GM21576 (cell line): ENCODE data around the gene FEN1.

ENCODE experiments used
- ATAC-seq: cut with Tn5 transposase; IDR thresholded peaks from one replicate; pipeline ENCODE4 v1.9.1; 2021; ENCODE audit warnings: mild to moderate bottlenecking, moderate library complexity; ENCODE audit not compliant: unreplicated experiment

The FEN1 gene

DNA sequence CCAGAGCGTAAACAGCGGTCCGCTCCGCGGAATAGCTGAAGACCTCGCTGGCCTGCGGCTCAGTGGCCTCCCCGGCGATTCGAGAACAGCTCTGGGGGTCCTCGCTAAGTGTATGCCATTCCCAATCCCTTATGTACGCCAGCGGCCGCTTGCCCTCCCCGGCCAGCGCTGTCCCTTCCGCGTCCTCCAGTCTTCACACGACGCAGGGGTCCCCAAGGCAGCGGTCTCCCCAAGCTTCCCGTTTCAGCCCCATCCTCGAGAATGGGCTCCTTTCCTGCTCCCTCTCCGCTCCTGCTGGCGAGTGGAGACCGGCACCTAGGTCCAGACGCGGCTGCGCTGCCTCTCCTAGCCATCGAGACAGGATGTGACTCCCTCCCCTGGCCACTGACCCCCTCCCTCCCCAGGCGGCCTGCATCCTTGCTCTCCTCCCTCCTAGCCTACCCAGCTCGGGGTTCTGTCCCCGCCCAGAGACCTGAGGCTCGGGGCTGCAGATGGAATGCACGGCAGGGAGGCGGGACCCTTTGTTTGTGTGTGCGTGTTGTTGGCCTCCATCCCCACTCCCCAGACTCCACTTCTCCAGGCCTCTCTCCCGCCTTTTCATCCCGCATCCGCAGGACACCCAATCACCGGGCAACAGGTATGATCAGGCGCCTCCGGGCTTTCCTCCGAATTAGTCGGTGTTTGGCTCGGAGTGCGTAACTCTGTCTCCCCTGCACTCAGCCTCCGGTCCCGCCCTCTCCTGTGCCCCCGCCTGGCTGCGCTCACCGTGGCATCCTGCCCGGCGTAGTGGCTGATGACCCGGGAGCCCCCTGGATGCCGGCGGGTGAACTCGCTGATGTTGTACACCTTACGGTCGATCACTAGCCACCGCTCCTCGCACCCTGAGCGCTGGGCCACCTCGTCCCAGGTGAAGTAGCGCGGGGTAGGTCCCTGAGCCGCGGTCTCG lies 23.4 kb downstream of the FEN1 start:
- ATAC-seq, result peak; percentile 27

DNA sequence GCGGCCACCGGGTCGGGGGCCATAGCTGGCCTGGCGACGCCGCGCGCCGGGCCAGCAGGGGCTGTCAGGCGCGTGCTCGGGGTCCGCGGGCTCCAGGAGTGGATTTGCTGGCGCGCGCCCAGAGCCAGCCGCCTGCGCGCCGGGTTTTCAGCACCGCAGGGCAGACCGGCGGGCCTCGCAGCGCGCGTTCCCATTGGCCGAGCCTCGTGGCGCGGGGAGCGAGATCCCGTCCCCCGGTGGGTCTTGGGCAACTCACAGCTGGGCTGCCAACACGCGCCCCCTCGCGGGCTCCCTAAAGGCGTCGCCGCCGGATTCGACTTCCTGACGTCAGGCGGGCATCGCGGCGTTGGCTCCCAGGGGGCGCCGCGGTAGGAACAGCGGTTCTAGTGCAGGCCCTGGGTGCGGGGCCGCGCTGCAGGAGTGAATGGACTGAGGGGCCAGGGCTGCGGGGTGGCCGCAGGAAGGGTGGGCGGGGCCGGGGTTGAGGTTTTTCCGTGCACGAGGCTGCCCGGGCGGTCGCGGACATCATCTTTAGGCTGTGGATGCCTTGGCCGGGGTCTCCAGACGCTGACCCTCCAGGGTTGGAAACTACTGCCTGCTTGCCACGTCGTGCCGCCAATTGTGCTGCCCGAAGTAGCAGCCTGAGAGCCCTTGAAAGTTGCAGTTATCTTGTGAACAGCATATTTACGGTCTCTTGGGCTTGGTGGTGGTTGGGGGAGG lies 24.2 kb downstream of the FEN1 start, which contains the start of gene FADS1:
Gene FADS1, minus strand, starts transcription at position 268 of the 720 bp plus-strand sequence. Its CDS starts 74 bp downstream, at position 194.
- peak; percentile 45 for ATAC-seq

DNA sequence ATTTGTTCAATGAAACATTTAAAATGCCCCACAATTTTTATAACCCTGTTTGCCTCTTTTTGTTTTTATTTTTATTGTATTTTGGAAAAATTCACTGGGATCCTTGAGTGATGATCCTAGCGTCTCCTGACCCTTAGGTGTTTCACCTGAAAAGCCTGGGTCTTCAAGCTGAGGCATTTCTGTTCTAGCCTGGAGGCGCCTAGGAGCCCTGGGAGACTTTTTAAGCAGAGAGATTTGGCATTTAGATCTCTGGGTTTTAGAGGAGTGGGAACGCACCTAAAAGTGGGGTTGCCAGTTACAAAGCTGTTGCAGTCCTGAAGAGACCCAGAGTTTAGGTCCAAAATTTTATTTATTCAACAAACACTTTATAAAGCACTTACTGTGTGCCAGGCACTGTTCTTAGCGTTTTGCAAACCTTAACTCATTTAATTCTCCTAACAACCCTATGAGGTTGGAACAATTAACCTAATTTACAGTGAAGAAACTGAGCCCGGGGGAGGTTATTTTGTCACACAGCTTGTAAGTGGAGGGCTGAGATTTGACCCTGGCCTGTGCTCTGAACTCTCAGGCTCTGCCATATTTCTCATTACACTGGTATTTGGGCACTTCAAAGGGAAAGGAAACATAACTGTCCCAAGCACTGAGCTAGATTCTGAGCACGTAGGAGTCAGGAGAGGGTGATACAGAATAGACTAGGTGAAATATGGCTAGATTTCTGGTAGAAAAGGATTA lies 24.9 kb downstream of the FEN1 start:
- no peak for ATAC-seq

DNA sequence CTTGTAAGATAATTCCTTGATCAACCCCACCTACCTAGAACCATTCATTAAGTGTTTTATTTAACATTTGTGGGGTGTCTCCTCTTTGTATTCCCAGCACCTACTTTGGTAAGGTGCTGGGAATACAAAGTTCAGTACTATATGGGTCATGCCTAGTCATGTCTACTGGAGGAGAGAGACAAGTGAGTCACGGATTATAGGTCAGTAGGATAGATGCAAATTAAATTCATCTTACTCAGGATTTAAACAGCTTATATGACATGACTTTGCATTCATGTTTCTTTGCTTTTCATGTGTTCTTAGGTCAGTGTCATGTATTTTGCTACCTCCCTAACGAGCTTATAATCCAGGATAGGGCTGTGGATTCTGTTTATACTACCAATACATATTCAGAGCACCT lies 27.5 kb downstream of the FEN1 start:
- no peak for ATAC-seq

DNA sequence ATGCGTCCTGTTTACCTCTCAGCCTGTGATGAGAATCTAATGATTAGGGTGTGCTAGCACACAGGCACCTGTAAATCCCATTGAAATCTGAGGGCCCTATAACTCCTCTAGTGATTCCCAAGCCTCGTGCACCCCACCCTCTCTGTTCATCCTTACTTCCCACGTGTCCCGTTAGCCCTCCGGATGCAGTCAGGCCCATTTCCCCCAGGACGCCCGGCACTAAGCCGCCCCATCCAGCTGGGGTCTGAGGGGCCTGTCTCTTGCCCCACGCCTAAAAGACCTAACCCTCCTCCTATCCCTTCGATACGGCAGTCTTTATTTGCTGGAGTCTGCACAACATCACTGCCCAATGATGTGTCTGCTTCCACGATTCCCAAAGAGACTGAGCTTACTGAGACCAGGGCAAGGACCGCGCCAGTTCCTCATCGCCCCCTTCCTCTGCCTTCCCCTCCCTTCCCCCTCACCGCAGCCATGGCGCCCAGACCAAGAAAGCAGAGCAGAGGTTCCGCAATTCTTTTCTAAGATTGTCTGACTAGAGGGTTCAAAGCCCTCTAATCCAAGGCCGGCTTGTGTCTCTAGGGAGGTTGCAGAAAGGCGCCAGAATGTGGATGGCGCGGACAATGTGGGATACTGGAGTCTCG lies 34.3 kb downstream of the FEN1 start:
- peak; percentile 4 for ATAC-seq

DNA sequence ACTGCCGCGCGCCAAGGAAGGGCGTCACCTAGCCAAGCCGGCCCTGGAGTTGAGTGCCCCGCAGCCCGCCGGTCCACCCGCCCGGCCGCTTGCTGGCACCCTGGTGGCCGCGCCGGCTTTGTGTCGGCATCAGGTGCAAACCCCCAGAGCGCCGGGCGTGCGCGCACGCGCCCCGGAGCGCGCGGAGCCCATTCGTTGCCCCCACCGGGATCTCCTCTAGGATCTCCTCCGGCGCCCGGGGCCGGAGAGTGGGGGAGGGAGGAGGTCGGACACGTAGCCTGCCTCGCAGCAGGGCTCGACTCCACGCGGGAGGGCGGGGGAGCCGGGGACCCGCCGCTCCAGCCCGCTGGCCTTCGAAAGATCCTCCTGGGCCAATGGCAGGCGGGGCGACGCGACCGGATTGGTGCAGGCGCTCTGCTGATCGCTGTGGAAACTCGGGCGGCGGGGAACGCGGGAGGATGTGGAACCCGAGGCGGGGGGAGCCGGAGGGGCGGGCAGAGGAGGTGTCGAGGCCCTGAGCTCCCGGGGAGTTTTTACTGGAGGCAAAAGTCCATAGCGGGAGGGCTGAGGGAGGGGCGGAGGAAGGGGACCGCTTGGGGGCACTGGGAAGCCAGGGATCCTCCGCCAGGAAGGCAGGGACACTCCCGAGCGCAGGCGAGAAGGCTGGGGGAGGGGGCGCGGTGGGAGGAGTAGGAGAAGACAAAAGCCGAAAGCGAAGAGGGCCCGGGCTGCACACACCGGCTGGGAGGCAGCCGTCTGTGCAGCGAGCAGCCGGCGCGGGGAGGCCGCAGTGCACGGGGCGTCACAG lies 35.1 kb downstream of the FEN1 start, which contains the start of gene FADS2:
Gene FADS2, plus strand, starts transcription at position 730 of the 808 bp plus-strand sequence. CDS start 91 bp downstream, outside the sequence.
- peak; percentile 75 for ATAC-seq

DNA sequence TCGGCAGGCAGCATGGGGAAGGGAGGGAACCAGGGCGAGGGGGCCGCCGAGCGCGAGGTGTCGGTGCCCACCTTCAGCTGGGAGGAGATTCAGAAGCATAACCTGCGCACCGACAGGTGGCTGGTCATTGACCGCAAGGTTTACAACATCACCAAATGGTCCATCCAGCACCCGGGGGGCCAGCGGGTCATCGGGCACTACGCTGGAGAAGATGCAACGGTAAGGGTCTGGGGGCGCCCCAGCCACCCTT lies 35.6 kb downstream of the FEN1 start:
- peak; percentile 0 for ATAC-seq

DNA sequence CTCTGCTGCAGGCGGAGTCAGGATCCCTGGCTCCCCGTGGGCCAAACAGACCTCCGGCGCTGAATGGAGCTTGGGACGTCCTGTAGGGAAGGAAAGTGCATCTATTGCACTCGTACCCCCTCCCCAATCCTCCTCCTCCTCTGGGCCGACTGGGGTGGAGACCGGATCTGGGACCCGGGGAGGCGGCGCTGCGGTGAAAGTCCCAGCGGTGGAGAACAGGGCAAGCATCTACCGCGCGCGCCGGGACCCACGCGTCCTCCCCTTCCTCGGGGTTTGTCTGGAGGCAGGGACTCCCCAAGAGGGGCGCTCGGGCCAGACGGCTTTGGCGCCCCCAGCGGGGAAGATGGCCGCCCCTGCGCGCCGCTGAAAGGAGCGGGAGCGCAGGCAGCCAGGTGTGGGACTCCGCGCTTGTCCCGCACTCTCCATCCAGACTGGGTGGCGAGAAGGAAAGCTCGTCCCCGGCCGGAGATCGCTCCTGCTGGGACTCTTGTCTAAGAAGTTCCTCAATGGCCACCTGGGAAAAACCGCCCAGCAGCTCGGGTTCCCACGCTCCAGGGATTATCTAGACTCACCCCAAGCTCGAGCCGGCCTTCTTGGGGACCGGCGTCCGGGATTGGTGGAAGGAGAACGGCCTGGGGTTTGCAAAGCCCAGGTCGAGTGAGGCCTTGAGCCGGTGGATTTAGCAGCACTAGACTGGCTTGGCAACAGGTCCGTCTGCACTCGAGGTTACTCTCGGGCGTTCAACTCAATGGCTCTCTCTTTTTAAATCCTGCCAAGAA lies 36.1 kb downstream of the FEN1 start:
- ATAC-seq, result no peak

DNA sequence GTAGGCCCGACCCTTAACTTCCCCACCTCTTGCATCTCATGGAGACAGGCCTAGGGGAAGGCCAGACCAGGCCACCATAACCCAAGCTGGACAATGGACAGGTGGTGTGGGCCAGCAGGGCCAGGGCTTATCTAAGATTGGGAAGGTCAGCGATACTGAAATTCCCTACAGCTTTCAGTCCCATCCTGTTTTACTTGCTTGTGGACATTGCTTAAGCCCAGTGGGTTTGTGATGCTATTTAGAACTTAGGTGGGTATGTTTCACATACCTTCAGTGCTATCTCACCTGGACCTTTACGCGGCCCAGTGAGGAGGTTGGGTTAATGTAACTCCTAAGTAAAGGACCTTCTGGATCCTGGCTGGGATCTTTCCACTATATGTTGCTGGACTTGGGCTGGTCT lies 37.1 kb downstream of the FEN1 start:
- ATAC-seq, result no peak

DNA sequence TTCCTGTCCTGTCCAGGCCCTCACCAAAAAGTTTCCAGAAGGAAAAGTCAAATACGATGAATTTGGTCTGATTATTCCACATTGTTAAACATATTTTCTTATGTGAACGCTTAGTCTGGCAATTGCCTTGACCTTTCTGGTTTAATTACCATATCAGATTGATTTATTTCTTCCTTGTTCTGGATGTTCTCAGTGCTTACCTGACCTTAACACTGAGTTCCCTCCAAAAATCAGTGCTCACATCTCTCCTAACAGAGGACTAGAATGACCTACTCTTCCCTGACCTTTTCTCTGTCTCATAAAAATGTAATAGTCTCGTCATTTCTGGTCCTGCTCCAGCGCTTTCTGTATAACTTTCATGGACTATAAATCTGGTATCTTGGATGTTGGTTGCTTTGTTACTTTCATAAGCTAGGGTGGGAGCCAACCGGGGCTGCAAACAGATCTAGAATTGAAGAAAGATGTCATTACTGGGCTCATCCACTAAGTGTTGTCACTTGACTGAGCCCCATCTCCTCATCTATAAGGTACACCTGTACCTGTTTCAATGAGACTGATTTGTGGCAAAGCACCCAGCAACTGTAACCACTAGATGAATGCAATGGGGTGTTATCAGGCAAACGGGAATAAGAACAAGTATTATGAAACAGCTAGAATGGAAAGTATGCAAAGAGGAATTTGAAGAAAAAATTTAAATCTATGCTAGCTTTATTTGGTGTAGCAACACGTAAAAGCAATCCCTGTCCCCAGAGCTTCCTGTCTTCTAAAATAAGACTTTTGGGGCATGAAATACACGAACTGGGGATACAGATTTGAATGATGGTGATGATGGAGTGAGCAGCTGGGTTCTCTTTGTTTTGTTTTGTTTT lies 37.8 kb downstream of the FEN1 start:
- ATAC-seq, result no peak

DNA sequence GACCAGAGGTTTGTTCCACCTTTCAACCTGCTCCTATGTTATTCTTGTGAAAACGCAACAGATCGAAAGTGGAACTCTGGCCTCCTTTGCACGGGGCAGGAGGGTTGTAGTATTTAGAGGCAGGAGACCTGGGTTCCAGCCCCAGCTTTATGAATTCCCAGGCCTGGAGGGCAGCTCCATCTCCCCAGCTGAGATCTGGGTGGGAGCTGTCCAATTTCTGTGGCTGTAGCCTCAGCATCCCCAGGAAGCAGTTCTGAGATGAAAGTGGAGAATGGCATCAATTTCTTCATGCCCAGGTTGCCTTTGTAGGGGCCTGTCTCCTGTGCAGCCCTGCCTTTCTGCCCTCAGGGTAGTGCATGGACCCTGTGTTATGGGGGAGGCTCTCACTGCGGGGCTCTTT lies 39.5 kb downstream of the FEN1 start:
- no peak for ATAC-seq

DNA sequence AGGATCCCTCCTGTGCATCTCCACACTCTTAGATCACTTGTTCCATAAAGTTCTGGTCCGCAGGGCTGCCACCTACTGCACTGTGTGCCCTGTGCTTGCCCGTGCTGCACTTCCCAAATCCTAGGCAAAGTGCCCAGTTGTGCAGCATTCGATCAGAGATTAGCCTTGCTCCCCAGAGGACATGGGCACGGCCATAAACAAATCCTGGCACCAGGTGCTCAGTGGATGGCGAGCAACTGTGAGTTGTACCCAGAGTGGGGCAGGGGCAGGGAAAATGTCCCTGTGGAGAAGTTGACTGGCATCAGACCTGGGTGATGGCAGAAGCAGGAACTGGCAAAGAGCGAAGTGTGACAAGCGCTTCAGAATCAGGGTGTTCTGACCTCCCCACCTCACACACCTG lies 40.0 kb downstream of the FEN1 start:
- no peak for ATAC-seq

DNA sequence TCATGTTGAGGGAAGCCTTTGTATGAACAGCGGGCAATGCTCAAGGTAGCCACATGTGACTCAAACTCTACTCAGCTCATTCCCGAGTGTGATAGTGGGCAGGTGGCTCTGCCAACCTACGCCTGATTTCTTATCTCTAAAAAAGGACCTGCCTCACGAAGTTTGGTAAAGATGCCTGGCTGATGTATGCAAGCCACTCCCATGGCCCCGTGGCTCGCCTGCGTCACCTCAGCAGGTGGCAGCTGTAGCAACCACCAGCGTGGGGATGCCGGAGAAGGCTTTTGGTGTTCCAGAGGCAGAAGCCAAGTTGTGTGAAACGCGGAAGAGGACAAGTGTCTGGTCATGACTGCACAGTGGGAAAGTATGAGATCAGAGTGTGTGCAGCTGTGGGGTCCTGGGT lies 40.8 kb downstream of the FEN1 start:
- ATAC-seq, result no peak

DNA sequence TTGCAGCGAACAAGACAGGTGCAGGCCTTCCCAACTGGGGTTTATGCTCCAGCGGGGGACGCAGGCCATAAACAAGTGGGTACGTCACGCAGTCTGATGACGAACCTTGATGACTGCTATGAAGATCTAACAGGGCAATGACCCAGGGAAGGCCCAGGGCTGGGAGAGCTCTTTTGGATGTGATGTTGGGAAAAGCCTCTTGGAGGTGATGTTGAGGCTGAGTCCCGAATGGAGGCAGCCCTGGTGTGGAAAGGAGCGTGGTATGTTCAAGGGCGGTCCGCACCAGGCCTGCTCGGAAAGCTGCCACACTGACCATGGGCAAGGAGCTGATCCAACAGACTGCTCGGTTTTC lies 41.2 kb downstream of the FEN1 start:
- no peak for ATAC-seq

DNA sequence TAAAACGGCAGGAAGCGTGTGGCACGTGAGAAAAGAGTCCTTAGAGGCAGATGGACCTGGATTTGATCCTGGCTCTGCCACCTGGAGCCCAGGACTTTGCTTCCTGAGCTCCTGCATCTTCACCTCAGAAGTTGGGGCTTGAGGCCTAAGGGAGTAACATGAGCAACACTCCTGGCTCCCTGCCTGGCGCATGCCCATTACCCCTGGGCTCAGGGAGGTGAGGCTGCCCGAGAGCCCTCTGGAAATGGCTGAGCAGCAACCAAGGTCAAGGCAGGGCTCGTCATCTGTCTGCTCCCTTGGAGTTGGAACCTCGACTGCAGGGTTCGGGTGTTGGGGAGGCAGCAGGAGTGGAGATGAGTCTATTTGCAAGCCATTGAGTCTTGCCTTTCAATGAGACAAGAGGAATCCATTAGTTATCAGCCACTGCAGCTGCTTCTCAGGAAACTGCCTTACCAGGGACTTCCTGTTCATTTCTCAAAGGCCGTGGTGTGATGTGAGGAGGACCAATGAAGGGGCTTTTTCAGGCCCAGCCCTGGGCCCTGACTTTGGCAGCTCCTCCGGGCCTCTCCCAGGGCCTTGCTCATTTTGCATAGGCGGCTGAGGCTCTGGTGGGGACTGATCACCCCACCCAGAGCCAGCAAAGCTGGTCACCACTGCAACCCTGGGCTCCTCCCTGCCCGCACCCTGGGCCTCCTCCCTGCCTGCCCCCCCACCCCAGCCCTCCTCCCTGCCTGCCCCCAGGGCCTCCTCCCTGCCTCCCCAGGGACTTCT lies 41.8 kb downstream of the FEN1 start:
- peak; percentile 85 for ATAC-seq

DNA sequence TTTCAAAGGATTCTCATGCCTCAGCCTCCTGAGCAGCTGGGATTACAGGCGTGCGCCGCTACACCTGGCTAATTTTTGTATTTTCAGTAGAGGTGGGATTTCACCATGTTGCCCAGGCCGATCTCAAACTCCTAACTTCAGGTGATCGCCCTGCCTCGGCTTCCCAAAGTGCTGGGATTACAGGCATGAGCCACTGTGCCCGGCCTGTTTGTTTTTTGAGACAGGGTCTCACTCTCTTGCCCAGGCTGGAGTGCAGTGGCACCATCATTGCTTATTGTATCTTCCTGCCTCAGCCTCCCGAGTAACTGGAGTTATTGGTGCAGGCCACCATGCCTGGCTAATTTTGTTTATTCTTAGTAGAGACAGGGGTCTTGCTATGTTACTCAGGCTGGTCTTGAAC lies 43.5 kb downstream of the FEN1 start:
- ATAC-seq, result no peak

DNA sequence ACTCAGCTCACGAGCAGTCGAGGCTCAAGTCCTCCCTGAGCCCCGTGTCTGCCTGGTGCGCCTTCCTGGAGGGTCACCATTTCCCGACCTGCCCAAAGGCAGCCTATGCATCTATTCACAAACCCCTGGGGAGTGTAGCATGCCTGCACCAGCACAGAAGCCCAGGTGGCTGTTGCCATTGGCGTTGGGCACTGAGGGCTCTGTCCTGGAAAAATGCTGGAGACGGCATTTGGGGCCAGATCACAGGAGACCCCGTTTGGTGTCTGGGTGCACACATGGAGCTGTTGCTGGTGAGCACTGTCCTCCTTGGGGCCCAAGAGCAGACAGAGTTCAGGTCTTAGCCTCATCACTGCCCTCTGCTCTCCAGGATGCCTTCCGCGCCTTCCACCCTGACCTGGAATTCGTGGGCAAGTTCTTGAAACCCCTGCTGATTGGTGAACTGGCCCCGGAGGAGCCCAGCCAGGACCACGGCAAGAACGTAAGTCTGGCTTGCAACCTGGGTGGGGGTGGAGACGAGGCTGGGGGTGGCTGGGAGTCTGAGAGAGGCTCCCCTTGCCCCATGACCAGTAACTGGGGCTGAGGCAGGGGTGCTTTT lies 44.8 kb downstream of the FEN1 start:
- no peak for ATAC-seq
